Right kidney (tissue), 1 donor: ENCODE measurements around the gene ELP2.

ENCODE experiments used
- DNase-seq: peaks from one replicate; pipeline ENCODE4 v3.0.0-alpha.2; 2016

Gene ELP2

DNA sequence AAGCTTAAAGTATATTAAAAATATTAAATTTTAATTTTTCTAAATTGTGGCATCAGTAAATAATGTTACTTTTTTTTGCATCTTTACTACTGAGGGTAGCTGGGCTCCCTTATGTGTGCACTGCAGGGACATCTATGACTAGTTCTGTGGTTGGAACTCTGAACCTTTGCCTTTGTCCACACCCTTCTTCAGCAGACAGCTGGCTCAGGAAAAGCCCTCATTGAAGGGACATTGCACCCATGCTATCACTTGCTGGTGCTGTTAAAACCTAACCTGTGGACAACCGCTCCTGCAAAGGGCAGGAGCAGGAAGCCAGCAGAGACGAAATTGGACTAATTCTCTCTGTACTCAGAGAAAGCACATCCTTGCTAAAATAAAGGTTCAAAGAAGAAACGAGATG, 87.6 kb downstream of the ELP2 start:
- DNase-seq: no peak

DNA sequence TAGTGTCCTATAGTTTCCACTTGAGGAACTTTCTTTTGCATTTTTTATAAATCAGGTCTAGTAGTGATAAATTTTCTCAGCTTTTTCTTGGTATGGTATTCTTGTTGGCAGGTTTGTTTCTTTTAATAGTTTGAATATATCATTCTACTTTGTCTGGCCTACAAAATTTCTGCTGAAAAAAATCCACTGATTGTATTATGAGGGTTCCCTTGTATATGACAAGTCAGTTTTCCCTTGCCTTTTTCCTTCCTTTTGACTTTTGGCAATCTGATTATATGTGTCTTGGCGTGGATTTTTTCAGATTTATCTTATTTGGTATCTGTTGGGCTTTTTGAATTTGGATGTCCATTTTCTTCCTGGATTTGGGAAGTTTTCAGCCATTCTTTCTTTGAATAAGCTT, 99.5 kb downstream of the ELP2 start:
- DNase-seq: no peak
